Colonic mucosa (tissue), 4 donors: ENCODE measurements around the gene CCSER1. TPM values are rescaled to one million over a fixed set of nuclear protein-coding genes. Genes with fewer than 3 reads are reported as not detected.

Experiments used
- DNase-seq: peaks from one replicate; pipeline ENCODE4 v3.0.0-alpha.2; 2020
- H3K27ac ChIP-seq: fragments of 200-600 bp; one replicate; pipeline ENCODE4 v1.8.0; 2021
- H3K27me3 ChIP-seq: fragments of 200-600 bp; one replicate; pipeline ENCODE4 v1.8.0; 2021
- H3K36me3 ChIP-seq: fragments of 200-600 bp; one replicate; pipeline ENCODE4 v1.8.0; 2021
- H3K4me1 ChIP-seq: fragments of 200-600 bp; one replicate; pipeline ENCODE4 v1.8.0; 2021; ENCODE audit warnings: mild to moderate bottlenecking
- H3K4me3 ChIP-seq: fragments of 200-600 bp; one replicate; pipeline ENCODE4 v1.8.0; 2021
- H3K9ac ChIP-seq, 2 donors: one replicate each; pipeline ENCODE4 v1.7.0; 2013; ENCODE audit warnings: control low read depth in 2 of 2, low read depth in 2 of 2, low read length in 2 of 2
- H3K9me3 ChIP-seq: fragments of 200-600 bp; one replicate; pipeline ENCODE4 v1.8.0; 2021
- CTCF ChIP-seq: fragments of 200-600 bp; IDR thresholded peaks from one replicate; pipeline ENCODE4 v1.8.0; 2022; ENCODE audit warnings: antibody characterized with exemption, mild to moderate bottlenecking
- intact Hi-C: fragments of 100-400 bp; cut with DNase I; formaldehyde crosslinking; loops from one replicate; pipeline ENCODE4 v1.14.1; 2022
- total RNA-seq, 2 donors: library from RNA; stranded (reverse); fragmentation: NEBNext Ultra II Directional in 1 of 2; extraction: Animal tissue kit (Norgen Biotek cat#: 25700) in 1 of 2; gene quantifications; one replicate each; pipeline ENCODE4 v1.2.1, GENCODE V29; 2021
- donor health status: healthy.
- donor health status: DM: no; HTN: no; CAD: no.
- donor health status: DM: no; HTN: no; CAD: no.

The CCSER1 gene
- total RNA-seq, 2 donors from 2014 or later: 11.2 to 13.4 TPM

GRCh38 chr4:90979556-90979955 is 852.4 kb downstream of the CCSER1 start:
- H3K27me3 ChIP-seq: no peaks in the 10 kb centered on the region
- no peak for DNase-seq
- no peak overlapping the region for H3K27ac ChIP-seq
- intact Hi-C loops: no loop called here
- H3K4me1 ChIP-seq: no peaks in the 10 kb centered on the region
- no peak overlapping the region for H3K4me3 ChIP-seq
- no peak for TF ChIP-seq CTCF
- H3K9ac ChIP-seq: no peak overlapping the region
- no peaks in the 10 kb centered on the region for H3K9me3 ChIP-seq
- H3K36me3 ChIP-seq: no peaks in the 10 kb centered on the region

- no peaks in the 10 kb centered on the region for H3K27me3 ChIP-seq
- no peak overlapping the region for H3K4me3 ChIP-seq
- intact Hi-C loops: no loop called here
- H3K36me3 ChIP-seq: no peaks in the 10 kb centered on the region
- DNase-seq: no peak
- TF ChIP-seq CTCF: no peak
- H3K9me3 ChIP-seq: no peaks in the 10 kb centered on the region
- H3K9ac ChIP-seq: no peak overlapping the region
- H3K4me1 ChIP-seq: no peaks in the 10 kb centered on the region
- no peak overlapping the region for H3K27ac ChIP-seq
Observed at GRCh38 chr4:90982813-90983212, 855.6 kb downstream of the CCSER1 start.

- TF ChIP-seq CTCF: no peak
- H3K4me3 ChIP-seq: no peak overlapping the region
- no peaks in the 10 kb centered on the region for H3K9me3 ChIP-seq
- H3K9ac ChIP-seq: no peak overlapping the region
- H3K27me3 ChIP-seq: no peaks in the 10 kb centered on the region
- H3K36me3 ChIP-seq: no peaks in the 10 kb centered on the region
- H3K27ac ChIP-seq: no peak overlapping the region
- no peak for DNase-seq
- intact Hi-C loops: no loop called here
- H3K4me1 ChIP-seq: no peaks in the 10 kb centered on the region
Observed at GRCh38 chr4:90990284-90990683, 863.1 kb downstream of the CCSER1 start.

GRCh38 chr4:90992213-90992612 is 865.0 kb downstream of the CCSER1 start:
- H3K9ac ChIP-seq: no peak overlapping the region
- no peak for DNase-seq
- H3K4me1 ChIP-seq: no peaks in the 10 kb centered on the region
- H3K4me3 ChIP-seq: no peak overlapping the region
- no peak for TF ChIP-seq CTCF
- H3K27ac ChIP-seq: no peak overlapping the region
- H3K27me3 ChIP-seq: no peaks in the 10 kb centered on the region
- no peaks in the 10 kb centered on the region for H3K36me3 ChIP-seq
- intact Hi-C loops: no loop called here
- no peaks in the 10 kb centered on the region for H3K9me3 ChIP-seq

- Histone ChIP-seq H3K27me3 (no peaks in the 10 kb centered on the region), H3K9ac (no peak overlapping the region), H3K9me3 (no peaks in the 10 kb centered on the region), H3K27ac (no peak overlapping the region), H3K36me3 (no peaks in the 10 kb centered on the region), H3K4me1 (no peaks in the 10 kb centered on the region), H3K4me3 (no peak overlapping the region)
- intact Hi-C loops: no loop called here
- DNase-seq: no peak
- no peak for TF ChIP-seq CTCF
Observed at GRCh38 chr4:90994851-90995574, 867.8 kb downstream of the CCSER1 start.
